Stimulated activated naive CD8-positive, alpha-beta T cell treated with anti-CD3 and anti-CD28 coated beads, Interleukin-15, amount 100 ng/mL, for 72 hours (primary cell): ENCODE measurements around the gene CDR2L.
"Not testable (repeated sequence)": the region's sequence is repeated elsewhere in the genome, so short reads cannot be mapped to it uniquely, and the experiment has no call there.

Experiments used
- ATAC-seq: fragments of 150-1000 bp; cut with Tn5 transposase; 2 replicates; pipeline ENCODE4 v1.10.0; 2021; ENCODE audit warnings: mild to moderate bottlenecking, moderate library complexity
- DNase-seq, 2 donors: peaks; one replicate each; pipeline ENCODE4 v3.0.0; 2021 to 2022
- H3K27ac Mint-ChIP-seq, 2 donors: one replicate each; pipeline ENCODE4 v1.8.0; 2022; ENCODE audit warnings: mild to moderate bottlenecking in 2 of 2, mixed read lengths in 2 of 2, moderate library complexity in 2 of 2
- H3K27me3 Mint-ChIP-seq: one replicate; pipeline ENCODE4 v1.8.0; 2022; ENCODE audit warnings: mixed read lengths
- H3K4me1 Mint-ChIP-seq: one replicate; pipeline ENCODE4 v1.8.0; 2022; ENCODE audit warnings: mild to moderate bottlenecking, mixed read lengths
- H3K4me3 Mint-ChIP-seq, 2 donors: one replicate each; pipeline ENCODE4 v1.8.0; 2022; ENCODE audit warnings: mild to moderate bottlenecking in 2 of 2, mixed read lengths in 2 of 2, moderate library complexity in 1 of 2
- H3K9me3 Mint-ChIP-seq, 2 donors: one replicate each; pipeline ENCODE4 v1.8.0; 2022; ENCODE audit warnings: mixed read lengths in 2 of 2

CDR2L gene

DNA sequence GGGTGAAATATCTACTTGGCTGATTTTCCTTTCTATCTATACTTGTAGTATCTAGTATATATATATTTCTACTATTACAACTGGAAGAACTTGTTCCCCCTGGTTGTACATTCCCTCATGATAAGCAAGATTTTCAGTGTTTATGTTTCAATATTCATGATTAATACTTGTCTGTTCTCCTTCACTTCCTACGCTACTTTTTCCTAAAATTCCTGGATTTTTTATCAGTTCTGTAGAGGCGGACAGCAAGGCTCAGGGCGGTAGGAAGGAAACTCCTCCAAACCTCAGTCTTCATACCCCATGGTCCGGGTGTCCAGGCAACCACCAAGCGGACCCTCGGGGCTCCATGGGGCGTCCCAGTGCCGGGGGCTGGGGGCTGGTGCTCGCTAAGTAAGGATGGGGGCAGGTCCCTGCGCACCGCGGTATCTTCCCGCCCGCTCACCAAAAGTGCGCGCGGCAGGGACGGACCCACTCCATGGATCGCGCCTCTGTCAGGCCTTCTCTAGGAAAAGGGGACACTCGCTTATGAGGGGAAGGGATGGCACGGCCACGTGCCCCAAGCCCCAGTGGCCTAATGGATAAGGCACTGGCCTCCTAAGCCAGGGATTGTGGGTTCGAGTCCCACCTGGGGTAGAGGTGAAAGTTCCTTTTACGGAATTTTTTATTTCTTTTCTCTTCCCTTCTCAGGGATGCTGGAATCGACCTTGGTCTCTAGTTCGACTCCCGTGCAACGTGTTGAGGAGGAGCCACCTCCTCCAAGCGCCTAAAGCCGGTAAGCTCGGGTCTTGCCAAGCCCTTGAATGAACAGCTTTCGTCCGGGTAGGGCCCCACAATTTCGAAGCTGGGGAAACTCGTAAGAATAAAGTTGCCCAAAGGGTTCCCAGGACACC, 46.2 kb downstream of the CDR2L start:
- DNase-seq (peak; percentile 90 to 92), ATAC-seq (peak; percentile 47)
- H3K27me3 Mint-ChIP-seq: no peaks in the 10 kb centered on the region
- H3K4me1 Mint-ChIP-seq: peaks cover 56% of the 10 kb centered on the region
- H3K4me3 Mint-ChIP-seq: peak overlapping the region; percentile 96
- H3K27ac Mint-ChIP-seq: peak overlapping the region; percentile 62 to 100
- H3K9me3 Mint-ChIP-seq: no peaks in the 10 kb centered on the region

DNA sequence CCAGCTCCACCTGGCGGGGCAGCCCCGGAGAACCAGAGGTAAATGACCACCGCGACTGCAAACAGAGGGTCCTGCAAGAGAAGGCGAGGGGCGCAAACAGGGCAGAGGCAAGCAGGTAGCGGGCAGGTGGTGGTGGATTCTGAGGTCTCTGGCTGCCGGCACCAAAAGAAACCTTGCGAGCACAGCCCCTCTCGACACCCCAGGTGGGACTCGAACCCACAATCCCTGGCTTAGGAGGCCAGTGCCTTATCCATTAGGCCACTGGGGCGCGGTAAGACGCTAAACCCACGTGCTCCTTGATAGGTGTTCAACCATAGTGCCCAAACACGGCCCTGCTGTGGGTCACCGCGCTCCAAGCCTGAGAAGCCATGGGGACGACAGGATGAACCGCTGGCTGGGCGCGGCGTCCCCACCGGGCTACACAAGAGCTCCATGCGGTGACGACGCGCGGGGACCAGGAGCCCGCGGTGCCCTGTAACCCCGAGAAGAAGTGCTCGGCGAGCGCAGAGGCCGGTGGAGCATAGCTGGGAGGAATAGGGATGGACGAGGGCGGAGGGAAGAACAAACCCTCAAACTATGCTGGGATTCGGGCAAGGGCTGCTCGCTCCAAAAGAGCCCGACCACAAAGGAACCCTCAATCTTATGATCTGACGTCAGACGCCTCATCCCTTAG, 46.9 kb downstream of the CDR2L start:
- Mint-ChIP-seq H3K9me3 (no peaks in the 10 kb centered on the region), H3K4me3 (peak overlapping the region; percentile 96), H3K27ac (peak overlapping the region; percentile 99 to 100), H3K4me1 (peaks cover 62% of the 10 kb centered on the region), H3K27me3 (no peaks in the 10 kb centered on the region)
- peak; percentile 92 to 96 for DNase-seq
- ATAC-seq: peak; percentile 75

DNA sequence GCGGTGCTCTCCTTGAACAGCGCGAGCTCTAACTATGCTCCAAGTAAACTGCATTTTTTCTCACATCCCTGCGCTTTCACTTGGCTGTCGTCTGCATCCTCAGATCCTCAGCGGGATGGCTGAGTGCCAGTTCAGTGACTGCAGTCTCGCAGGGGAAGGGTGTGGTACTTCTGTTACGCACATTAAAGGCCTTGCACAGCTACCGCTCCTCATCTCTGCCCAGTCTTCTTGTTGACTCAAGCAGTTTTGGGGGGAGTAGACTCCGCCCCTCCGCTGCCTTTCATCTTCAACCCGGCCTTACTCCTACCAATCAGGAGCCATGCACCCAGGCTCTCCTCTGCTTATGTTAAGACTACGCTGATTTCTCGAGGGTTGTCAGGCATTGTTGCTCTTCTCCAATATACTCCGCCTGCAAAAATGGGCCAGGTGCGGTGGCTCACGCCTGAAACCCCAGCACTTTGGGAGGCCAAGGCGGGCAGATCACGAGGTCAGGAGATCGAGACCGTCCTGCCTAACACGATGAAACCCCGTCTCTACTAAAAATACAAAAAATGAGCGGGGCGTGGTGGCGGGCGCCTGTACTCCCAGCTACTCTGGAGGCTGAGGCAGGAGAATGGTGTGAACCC, 49.3 kb downstream of the CDR2L start:
- DNase-seq: peak; percentile 72 to 86

DNA sequence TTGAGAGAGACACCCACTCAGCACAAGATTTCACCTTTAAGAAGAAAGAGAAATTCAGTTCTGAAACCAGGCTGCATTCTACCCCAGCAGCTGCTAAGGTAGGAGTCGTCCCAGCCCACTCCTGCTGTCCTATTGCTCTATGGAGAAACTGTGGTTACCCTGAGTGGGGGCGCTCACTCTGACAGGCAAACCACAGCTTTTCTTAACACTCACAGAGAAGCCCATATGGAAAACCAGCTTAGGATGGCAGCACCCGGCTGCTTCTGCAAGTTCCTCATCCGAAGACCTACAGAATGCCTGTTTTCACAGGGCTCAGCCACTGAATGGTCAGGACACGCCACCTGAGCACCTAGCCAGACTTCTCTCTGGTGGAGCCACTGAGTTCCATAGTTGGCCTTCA, 51.8 kb downstream of the CDR2L start:
- no peaks in the 10 kb centered on the region for H3K9me3 Mint-ChIP-seq
- H3K27ac Mint-ChIP-seq: no peak overlapping the region
- no peak overlapping the region for H3K4me3 Mint-ChIP-seq
- ATAC-seq: no peak
- peaks cover 41% of the 10 kb centered on the region for H3K4me1 Mint-ChIP-seq
- DNase-seq: no peak
- H3K27me3 Mint-ChIP-seq: no peaks in the 10 kb centered on the region

More for the DNA sequence above, 49.3 kb downstream of the CDR2L start:
- Mint-ChIP-seq H3K4me1 (peaks cover 62% of the 10 kb centered on the region), H3K9me3 (no peaks in the 10 kb centered on the region), H3K27ac (peak overlapping the region in 1 of 2 donors; percentile 48), H3K27me3 (no peaks in the 10 kb centered on the region), H3K4me3 (peak overlapping the region; percentile 83 to 96)
- peak; percentile 74 for ATAC-seq

DNA sequence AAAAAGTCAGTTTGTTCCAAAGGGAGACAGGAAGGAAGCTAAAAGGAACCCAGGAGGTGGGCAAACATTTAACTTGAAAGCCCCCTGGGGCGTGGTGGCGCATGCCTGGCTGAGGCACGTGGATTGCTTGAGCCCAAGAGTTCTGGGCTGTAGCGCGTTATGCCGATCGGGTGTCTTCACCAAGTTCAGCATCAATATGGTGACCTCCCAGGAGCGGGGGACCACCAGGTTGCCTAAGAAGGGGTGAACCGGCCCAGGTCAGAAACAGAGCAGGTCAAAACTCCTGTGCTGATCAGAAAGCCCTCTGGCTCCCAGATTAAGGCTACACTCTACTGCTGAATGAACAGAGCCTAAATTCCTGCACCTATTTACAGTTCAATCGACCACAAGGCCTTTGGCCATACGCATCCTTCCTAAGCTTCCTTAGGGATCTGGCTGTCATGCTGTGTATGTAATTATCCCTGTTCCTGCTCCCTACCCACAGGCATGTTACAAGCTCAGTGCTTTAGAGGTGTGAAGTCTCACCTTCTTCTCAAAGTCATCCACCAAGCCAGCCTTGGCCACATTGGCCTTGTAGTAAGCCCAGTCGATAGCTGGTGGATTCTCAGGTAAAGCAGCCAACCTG, 54.3 kb downstream of the CDR2L start:
- H3K27me3 Mint-ChIP-seq: no peaks in the 10 kb centered on the region
- H3K4me3 Mint-ChIP-seq: no peak overlapping the region
- peaks cover 35% of the 10 kb centered on the region for H3K4me1 Mint-ChIP-seq
- DNase-seq (no peak), ATAC-seq (no peak)
- no peak overlapping the region for H3K27ac Mint-ChIP-seq
- H3K9me3 Mint-ChIP-seq: no peaks in the 10 kb centered on the region

DNA sequence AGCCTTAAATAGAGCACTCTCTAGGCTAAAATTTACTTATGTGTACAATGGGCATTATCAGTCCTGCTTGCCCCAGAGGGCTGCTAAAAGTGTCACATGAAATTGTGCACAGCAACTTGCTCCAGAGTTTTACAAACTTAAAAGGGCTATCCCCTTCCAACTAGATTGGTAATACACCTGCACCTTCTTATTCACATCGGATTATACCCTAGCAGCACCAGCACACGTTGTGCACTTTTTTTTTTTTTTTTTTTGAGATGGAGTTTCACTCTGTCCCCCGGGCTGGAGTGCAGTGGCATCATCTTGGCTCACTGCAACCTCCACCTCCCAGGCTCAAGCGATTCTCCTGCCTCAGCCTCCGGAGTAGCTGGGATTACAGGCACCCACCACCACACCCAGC, 56.4 kb downstream of the CDR2L start:
- peaks cover 38% of the 10 kb centered on the region for H3K4me1 Mint-ChIP-seq
- H3K4me3 Mint-ChIP-seq, H3K9me3 Mint-ChIP-seq, H3K27me3 Mint-ChIP-seq, H3K27ac Mint-ChIP-seq, DNase-seq, ATAC-seq: not testable (repeated sequence)

DNA sequence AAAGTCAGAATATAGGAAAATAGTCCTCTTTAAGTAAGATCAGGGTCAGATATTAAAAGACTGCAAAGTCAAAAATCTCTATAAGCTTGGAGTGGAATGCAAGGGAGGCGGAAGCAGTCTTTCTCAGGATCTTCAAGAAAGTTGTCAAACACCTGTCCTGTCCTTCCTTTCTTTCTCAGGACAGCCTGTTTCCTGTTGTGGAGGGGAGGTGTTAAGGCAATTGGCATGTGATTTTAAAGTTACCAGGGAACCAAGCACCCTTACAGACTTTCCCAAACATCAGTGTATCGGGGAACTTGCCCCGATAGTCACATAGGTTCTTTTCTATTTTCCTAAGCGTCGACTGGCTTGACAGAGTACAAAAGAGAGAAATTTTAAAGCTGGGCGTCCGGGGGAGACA, 57.3 kb downstream of the CDR2L start:
- peak overlapping the region; percentile 25 to 39 for H3K4me3 Mint-ChIP-seq
- peaks cover 41% of the 10 kb centered on the region for H3K4me1 Mint-ChIP-seq
- no peaks in the 10 kb centered on the region for H3K27me3 Mint-ChIP-seq
- DNase-seq (no peak), ATAC-seq (no peak)
- H3K27ac Mint-ChIP-seq: peak overlapping the region in 1 of 2 donors; percentile 13
- no peaks in the 10 kb centered on the region for H3K9me3 Mint-ChIP-seq

DNA sequence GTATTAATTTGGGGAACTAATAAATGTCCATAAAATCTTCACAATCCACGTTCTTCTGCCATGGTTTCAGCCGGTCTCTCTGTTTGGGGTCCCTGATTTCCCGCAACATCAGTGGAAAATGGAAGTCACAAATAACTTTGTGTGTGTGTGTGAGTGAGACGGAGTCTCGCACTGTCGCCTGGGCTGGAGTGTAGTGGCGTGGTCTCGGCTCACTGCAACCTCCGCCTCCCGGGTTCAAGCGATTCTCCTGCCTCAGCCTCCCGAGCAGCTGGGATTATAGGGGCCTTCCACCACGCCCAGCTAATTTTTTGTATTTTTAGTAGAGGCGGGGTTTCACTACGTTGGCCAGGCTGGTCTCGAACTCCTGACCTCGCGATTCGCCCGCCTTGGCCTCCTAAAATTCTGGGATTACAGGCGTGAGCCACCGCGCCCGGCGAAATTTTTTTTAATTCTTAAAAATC, 58.5 kb downstream of the CDR2L start:
- ATAC-seq, H3K27me3 Mint-ChIP-seq, H3K9me3 Mint-ChIP-seq, DNase-seq: not testable (repeated sequence)
- H3K27ac Mint-ChIP-seq: peak overlapping the region; percentile 94 to 96
- H3K4me3 Mint-ChIP-seq: peak overlapping the region; percentile 99
- peaks cover 41% of the 10 kb centered on the region for H3K4me1 Mint-ChIP-seq

DNA sequence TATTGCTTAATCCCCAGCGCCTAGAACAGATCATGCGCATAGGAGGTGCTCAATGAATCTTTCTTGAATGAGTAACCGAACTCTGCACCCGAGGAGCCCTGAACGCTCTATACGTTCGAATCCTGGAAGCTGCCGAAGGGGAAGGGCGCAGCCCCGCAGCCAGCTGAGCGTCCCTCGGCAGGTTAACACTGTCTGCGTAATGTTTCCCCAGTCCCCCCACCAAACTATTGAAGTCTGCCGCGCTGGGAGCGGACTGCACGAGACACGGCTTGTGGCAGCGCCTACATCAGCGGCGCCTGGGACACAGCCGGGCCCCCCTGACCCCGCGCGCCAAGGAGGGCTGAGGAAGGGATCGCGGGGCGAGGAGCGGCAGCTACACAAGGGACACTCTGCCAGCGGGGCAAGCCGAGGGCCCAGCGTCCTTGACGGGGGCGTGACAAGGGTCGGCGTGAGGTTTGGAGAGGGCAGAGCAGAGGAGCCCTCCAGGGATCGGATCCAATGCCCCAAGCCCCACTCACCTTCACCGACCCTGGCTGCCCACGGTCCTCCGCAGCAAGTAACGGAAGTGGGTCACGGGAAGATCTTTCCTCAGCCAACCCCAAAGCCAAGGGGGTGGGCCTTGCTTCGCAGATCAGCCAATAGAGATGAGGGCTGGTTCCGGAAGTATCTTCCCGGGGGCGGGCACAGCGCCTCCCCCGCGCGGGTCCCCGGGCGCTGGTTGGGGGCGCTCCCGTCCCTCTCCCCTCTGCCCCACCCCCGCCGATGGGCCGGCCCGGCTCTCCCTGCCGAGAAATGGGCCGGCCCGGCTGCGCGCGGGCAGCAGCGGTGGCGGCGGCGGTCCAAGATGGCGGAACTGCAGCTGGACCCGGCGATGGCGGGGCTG, 59.2 kb downstream of the CDR2L start, which contains the start of the genes ATP5PD and KCTD2:
ATP5PD (minus strand) TSS at position 563 of the 883 bp plus-strand sequence. CDS start 4,319 bp downstream, outside the sequence.
KCTD2 (plus strand) TSS at position 819 of the 883 bp plus-strand sequence; CDS start at position 845, 26 bp downstream.
- Mint-ChIP-seq H3K27me3 (no peaks in the 10 kb centered on the region), H3K9me3 (no peaks in the 10 kb centered on the region), H3K4me3 (peak within 1 kb of the TSS; percentile 99), H3K27ac (peak within 1 kb of the TSS; percentile 96), H3K4me1 (peaks cover 41% of the 10 kb centered on the region)
- DNase-seq (peak; percentile 93 to 96), ATAC-seq (peak; percentile 96)

DNA sequence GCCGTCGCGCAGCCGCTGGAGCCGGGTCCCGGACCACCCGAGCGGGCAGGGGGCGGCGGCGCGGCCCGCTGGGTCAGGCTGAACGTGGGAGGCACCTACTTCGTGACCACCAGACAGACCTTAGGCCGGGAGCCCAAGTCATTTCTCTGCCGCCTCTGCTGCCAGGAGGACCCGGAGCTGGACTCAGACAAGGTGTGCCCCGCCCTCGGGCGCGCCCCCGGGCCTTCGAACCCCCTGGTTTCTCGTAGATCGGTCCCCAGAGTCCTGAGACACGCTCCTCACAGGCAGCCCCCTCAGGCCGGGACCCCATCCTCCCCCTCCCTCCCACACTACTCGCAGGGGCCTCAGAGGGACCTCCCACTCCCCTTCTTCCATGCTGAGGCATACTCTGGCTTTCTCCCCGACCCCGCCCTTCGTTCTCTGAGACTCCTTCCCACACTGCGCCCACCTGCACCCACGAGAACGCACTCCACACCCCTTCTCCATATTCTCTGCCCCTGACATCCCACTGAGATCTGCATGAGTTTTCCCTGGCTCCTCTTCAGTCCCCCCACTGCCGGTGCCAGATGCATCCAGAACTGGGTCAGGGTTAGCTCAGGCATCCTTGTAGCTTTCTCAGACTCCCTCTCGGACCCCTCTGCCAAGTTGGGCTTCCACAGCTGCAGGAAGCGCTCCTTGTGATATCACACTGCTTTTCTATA, 60.1 kb downstream of the CDR2L start:
- no peaks in the 10 kb centered on the region for H3K27me3 Mint-ChIP-seq
- H3K4me3 Mint-ChIP-seq: peak overlapping the region; percentile 92 to 99
- peak overlapping the region; percentile 96 for H3K27ac Mint-ChIP-seq
- H3K4me1 Mint-ChIP-seq: peaks cover 41% of the 10 kb centered on the region
- ATAC-seq (peak; percentile 18), DNase-seq (peak; percentile 40 to 43)
- no peaks in the 10 kb centered on the region for H3K9me3 Mint-ChIP-seq

DNA sequence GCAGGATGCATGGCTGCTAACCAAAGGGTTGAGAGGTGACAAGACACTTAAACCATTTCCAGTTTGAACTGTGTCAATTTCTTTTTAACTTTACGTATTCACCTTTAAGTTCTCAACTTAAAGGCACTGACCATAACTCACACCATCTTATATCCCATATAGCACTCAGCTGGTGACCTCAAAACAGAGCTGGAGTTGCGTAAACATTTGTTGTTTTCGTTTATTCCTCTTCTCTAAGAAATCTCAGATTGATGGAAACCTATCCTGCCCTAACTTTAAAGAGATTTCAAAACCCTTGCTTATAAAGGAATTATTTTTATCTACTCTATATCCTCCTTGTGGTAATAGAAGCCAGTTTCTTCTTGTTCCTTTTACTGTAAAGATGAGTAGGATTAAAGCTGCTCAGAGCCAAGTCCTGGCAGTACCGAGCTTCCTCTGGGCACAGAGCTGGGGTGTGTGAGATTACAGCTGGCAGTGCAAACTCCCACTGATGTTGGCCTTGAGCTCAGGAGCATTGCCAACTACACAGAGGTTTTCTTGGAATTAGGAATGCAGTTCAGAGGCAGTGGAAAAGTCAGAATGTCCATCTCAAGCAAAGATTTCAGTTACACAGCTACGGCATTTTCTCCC, 60.9 kb downstream of the CDR2L start:
- no peaks in the 10 kb centered on the region for H3K27me3 Mint-ChIP-seq
- H3K4me3 Mint-ChIP-seq: peak overlapping the region; percentile 92 to 99
- no peaks in the 10 kb centered on the region for H3K9me3 Mint-ChIP-seq
- ATAC-seq (no peak), DNase-seq (no peak)
- no peak overlapping the region for H3K27ac Mint-ChIP-seq
- peaks cover 41% of the 10 kb centered on the region for H3K4me1 Mint-ChIP-seq

DNA sequence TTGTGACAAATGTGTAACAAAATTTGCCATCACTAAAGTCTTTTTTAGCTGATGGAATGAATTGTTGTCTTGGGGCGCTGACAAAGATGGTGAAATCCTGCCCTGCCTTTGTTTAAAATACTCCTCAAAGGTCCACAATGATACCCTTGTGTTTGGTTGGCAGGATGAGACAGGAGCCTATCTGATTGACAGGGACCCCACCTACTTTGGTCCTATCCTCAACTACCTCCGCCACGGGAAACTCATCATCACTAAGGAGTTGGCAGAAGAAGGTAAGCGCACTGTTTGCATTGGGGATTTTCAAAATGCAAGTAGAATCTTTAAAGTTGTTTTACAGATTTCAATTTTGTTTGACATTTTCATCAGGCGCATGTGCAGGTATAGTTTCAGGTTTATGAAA, 61.6 kb downstream of the CDR2L start:
- DNase-seq (no peak), ATAC-seq (no peak)
- H3K4me3 Mint-ChIP-seq: no peak overlapping the region
- no peaks in the 10 kb centered on the region for H3K9me3 Mint-ChIP-seq
- H3K27me3 Mint-ChIP-seq: no peaks in the 10 kb centered on the region
- peaks cover 41% of the 10 kb centered on the region for H3K4me1 Mint-ChIP-seq
- no peak overlapping the region for H3K27ac Mint-ChIP-seq

DNA sequence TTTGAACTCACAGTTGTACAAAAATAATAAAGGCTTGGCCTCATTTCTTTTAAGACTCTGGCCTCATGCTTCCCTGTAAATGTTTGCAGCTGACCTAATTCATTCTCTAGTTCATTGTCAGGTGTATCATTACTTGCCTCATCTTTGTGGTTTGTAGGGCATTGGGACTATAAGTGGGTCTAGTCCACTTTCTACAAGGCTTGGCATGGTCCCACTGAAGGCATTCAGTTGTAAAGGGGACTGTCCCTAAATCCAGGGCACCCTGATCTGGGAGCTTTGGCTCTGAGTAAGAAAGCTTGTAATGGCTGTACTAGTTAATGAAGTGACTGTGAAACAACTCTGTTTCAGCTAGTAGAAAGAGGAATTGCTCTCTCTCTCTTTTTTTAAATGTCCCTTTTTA, 62.3 kb downstream of the CDR2L start:
- no peaks in the 10 kb centered on the region for H3K27me3 Mint-ChIP-seq
- no peak for DNase-seq
- H3K9me3 Mint-ChIP-seq: no peaks in the 10 kb centered on the region
- H3K27ac Mint-ChIP-seq: no peak overlapping the region
- no peak overlapping the region for H3K4me3 Mint-ChIP-seq
- no peak for ATAC-seq
- H3K4me1 Mint-ChIP-seq: peaks cover 37% of the 10 kb centered on the region
